C4-2B (cell line): Measurements from ENCODE around the gene NLGN1.

Experiments
- CTCF ChIP-seq: fragments of 450-650 bp; conservative IDR thresholded peaks from 2 replicates; pipeline ENCODE4 v1.5.1; 2017; ENCODE audit warnings: mild to moderate bottlenecking
- ZFX ChIP-seq: fragments of 450-650 bp; IDR thresholded peaks from 2 replicates; pipeline ENCODE4 v1.6.1; 2017

- no peak for TF ChIP-seq CTCF
- TF ChIP-seq ZFX = no peak
Observed at GRCh38 chr3:173770796-173771573, 373.4 kb downstream of the NLGN1 start.
